A549 (cell line): ENCODE measurements around the gene CEBPG. TPM values are rescaled to one million over a fixed set of nuclear protein-coding genes. Genes with fewer than 3 reads are reported as not detected.

Experiments
- ATAC-seq, 2 experiments: fragments of 200-7000 bp in 1 of 2; fragments of >200 bp in 1 of 2; cut with Nextera tagmentation in 1 of 2; cut with Tn5 transposase in 1 of 2; 3 replicates each; pipeline versions ENCODE4 v1.8.0 to v1.9.1; 2018 to 2020; ENCODE audit warnings: mild to moderate bottlenecking in 1 of 2, moderate library complexity in 1 of 2
- CTCF ChIA-PET: fragments of 300-600 bp; sonication (Branson Sonifier 250); formaldehyde crosslinking; extraction: SDS; loops from one replicate; lab custom pipeline; 2021; ENCODE audit warnings: antibody characterized with exemption, inconsistent platforms; lab: Yijun Ruan, JAX
- POLR2A ChIA-PET: fragments of 350-600 bp; formaldehyde crosslinking; extraction: SDS; loops from one replicate; lab custom pipeline; 2021; ENCODE audit warnings: antibody characterized with exemption, inconsistent platforms; lab: Yijun Ruan, JAX
- DNase-seq, 2 experiments: peaks; one replicate each; pipeline versions ENCODE4 v3.0.0 to v3.0.0-alpha.2; 2011 to 2016; ENCODE audit warnings: low read depth in 1 of 2, low spot score in 1 of 2
- FAIRE-seq: peaks from 2 replicates; lab custom pipeline; 2011; peaks lifted over from hg19 to GRCh38; lab: Jason Lieb, UNC
- H3K27ac ChIP-seq, 2 experiments: fragments of >200 bp; sonication (Bioruptor Twin); formaldehyde crosslinking; 3 replicates each; pipeline ENCODE4 v1.5.1; 2016 to 2017
- H3K4me1 ChIP-seq: fragments of >200 bp; sonication (Bioruptor Twin); formaldehyde crosslinking; 3 replicates; pipeline ENCODE4 v1.6.1; 2016
- H3K4me2 ChIP-seq: fragments of >200 bp; sonication (Bioruptor Twin); formaldehyde crosslinking; 3 replicates; pipeline ENCODE4 v1.6.1; 2016
- H3K4me3 ChIP-seq: fragments of >200 bp; sonication (Bioruptor Twin); formaldehyde crosslinking; 3 replicates; pipeline ENCODE4 v1.5.1; 2016
- H3K9me3 ChIP-seq: fragments of >200 bp; sonication (Bioruptor Twin); formaldehyde crosslinking; 3 replicates; pipeline ENCODE4 v1.6.1; 2016
- CEBPB ChIP-seq, 2 experiments: fragments of >200 bp in 1 of 2; sonication (Bioruptor Twin) in 1 of 2; formaldehyde crosslinking in 1 of 2; IDR thresholded peaks; 2 replicates each; pipeline ENCODE4 v1.6.1; 2012 to 2016
- CHD4 ChIP-seq: fragments of 200-600 bp; sonication (generic); IDR thresholded peaks from 2 replicates; pipeline ENCODE4 v1.6.1; 2016; ENCODE audit warnings: antibody characterized with exemption, mild to moderate bottlenecking, borderline replicate concordance
- EHF ChIP-seq: fragments of 250-450 bp; sonication (Bioruptor Pico); IDR thresholded peaks from 2 replicates; pipeline ENCODE4 v1.5.0; 2020; ENCODE audit warnings: mild to moderate bottlenecking
- ELK1 ChIP-seq: fragments of 150-350 bp; IDR thresholded peaks from 2 replicates; pipeline ENCODE4 v1.6.1; 2014; ENCODE audit warnings: low read depth, mild to moderate bottlenecking, low read length
- ESRRA ChIP-seq: fragments of 150-350 bp; IDR thresholded peaks from 2 replicates; pipeline ENCODE4 v1.6.1; 2014; ENCODE audit warnings: mild to moderate bottlenecking, low read length, borderline replicate concordance
- HES2 ChIP-seq: fragments of >200 bp; sonication (Bioruptor Twin); formaldehyde crosslinking; IDR thresholded peaks from 2 replicates; pipeline ENCODE4 v1.6.1; 2016
- HOXB5 ChIP-seq: fragments of 250-450 bp; sonication (Bioruptor Pico); IDR thresholded peaks from 2 replicates; pipeline ENCODE4 v1.5.0; 2020; ENCODE audit warnings: mild to moderate bottlenecking, moderate library complexity
- KDM1A ChIP-seq: fragments of 200-600 bp; sonication (generic); IDR thresholded peaks from 2 replicates; pipeline ENCODE4 v1.6.1; 2016; ENCODE audit warnings: low read depth, mild to moderate bottlenecking
- NFE2L2 ChIP-seq: fragments of 150-350 bp; conservative IDR thresholded peaks from 2 replicates; pipeline ENCODE4 v1.6.1; 2014; ENCODE audit warnings: low read length
- REST ChIP-seq: fragments of 200-600 bp; sonication (generic); IDR thresholded peaks from 2 replicates; pipeline ENCODE4 v1.6.1; 2016; ENCODE audit warnings: antibody characterized with exemption, mild to moderate bottlenecking, moderate library complexity
- RNF2 ChIP-seq: fragments of 200-600 bp; sonication (generic); IDR thresholded peaks from 2 replicates; pipeline ENCODE4 v1.6.1; 2016; ENCODE audit warnings: low read depth, mild to moderate bottlenecking, antibody characterized with exemption, moderate library complexity, borderline replicate concordance
- SMC3 ChIP-seq: fragments of >200 bp; sonication (Bioruptor Twin); formaldehyde crosslinking; IDR thresholded peaks from 3 replicates; pipeline ENCODE4 v1.6.1; 2018; ENCODE audit warnings: inconsistent platforms
- SREBF2 ChIP-seq: fragments of 450-650 bp; IDR thresholded peaks from 2 replicates; pipeline ENCODE4 v1.6.1; 2014; ENCODE audit warnings: mild to moderate bottlenecking, moderate library complexity
- TP53 ChIP-seq: fragments of 250-450 bp; sonication (Bioruptor Pico); IDR thresholded peaks from 2 replicates; pipeline ENCODE4 v1.5.0; 2021; ENCODE audit warnings: mild to moderate bottlenecking, moderate library complexity
- USF2 ChIP-seq: fragments of 450-650 bp; IDR thresholded peaks from 2 replicates; pipeline ENCODE4 v1.6.1; 2014; ENCODE audit warnings: antibody characterized with exemption
- ZSCAN20 ChIP-seq: fragments of 250-450 bp; sonication (Bioruptor Pico); IDR thresholded peaks from 2 replicates; pipeline ENCODE4 v1.8.0; 2022; ENCODE audit warnings: mild to moderate bottlenecking, moderate library complexity
- WGBS: methylation state at CpG from one replicate; pipeline ENCODE4 v1.1.6; 2017; ENCODE audit errors: missing lambda C conversion rate; 5-methylcytosine and 5-hydroxymethylcytosine counted together
- polyA plus RNA-seq, 4 experiments: library from polyadenylated mRNA; depleted of rRNA in 3 of 4; stranded (reverse); fragments of >200 nt; fragmentation: RNase III in 1 of 4; extraction: RNeasy Plus Mini Kit Qiagen cat#74134 plus additional on column Dnase treatment in 1 of 4; gene quantifications; 2 replicates in 3 of 4; 3 replicates in 1 of 4; pipeline ENCODE4 v1.2.3, GENCODE V29; 2011 to 2017
- TF ChIP-seq, protein P1 (sequence below): fragments of >200 bp; sonication (Bioruptor Twin); formaldehyde crosslinking; IDR thresholded peaks from 3 replicates; pipeline ENCODE4 v1.5.1; 2016

The CEBPG gene
- polyA plus RNA-seq, 2 of the 4 experiments (the other 2 are of a cell fraction) = 34.3 to 138 TPM

DNA sequence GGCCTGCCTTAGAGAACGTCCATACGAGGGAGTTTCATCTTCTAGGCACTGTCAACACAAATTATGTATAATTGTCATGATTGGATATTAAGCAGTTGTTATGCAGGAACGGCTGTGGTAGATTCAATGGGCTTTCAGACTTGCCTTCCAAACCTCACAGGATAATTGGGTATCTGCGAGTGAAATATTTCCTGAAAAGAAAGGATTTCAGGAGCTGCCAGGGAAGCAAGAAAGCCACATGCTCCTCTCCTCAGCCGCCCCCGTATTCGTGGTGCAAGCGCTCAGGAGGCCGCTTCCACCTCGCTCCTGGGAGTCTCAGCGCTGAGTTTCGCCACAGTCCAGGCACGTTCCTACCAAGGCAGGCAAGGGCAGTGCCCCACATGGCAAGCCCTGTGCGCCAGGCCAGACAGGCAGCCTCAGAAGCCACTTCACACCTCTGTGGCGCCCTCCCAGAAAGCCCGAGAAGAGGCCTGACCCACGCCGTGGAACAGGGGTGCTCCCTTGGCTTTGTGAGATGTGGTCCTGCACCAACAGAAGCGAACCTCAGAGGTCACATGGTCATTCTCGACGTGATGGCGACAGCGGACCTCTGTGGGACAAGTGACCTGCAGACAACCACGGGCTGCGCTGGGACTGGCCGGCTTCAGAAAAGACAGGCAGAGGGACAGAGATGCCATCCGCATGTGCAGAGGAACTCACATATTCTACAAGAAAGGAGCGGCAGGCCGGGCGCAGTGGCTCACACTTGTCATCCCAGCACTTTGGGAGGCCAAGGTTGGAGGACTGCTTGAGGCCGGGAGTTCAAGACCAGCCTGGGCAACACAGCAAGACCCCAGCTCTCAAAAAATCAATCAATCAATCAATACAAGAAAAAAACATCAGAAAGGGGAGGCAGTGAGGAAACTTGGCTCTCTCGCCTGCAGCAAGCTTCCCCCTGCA is 41.4 kb downstream of the CEBPG start:
- POLR2A ChIA-PET = no interaction called here

More for the DNA sequence above, 41.4 kb downstream of the CEBPG start:
- DNase-seq (no peak), FAIRE-seq (no peak), ATAC-seq (no peak)
- WGBS = 81% methylated on average over 32 of the region's 32 CpGs
- H3K27ac ChIP-seq = no peak overlapping the region
- CTCF ChIA-PET = interaction anchor here (0.9 to 35.6 kb wide), 38 partner anchors 15 to 729 kb away, joined by 3 to 1493 read pairs (median 5); partner anchors contain the start of gene CEBPA
- H3K4me3 ChIP-seq = no peak overlapping the region
- H3K4me1 ChIP-seq = no peaks in the 10 kb centered on the region
- TF ChIP-seq CEBPB (IDR thresholded peaks at IDR 0.05) (no peak), CHD4 (no peak), ZSCAN20 (CRISPR knock-in tag) (no peak), RNF2 (no peak), TP53 (no peak), NFE2L2 (no peak), ELK1 (no peak), REST (no peak), SREBF2 (no peak), KDM1A (no peak), USF2 (no peak), EHF (CRISPR knock-in tag) (no peak), HOXB5 (CRISPR knock-in tag) (no peak), HES2 (no peak), ESRRA (no peak), SMC3 (no peak)
- TF ChIP-seq, protein P1, sequence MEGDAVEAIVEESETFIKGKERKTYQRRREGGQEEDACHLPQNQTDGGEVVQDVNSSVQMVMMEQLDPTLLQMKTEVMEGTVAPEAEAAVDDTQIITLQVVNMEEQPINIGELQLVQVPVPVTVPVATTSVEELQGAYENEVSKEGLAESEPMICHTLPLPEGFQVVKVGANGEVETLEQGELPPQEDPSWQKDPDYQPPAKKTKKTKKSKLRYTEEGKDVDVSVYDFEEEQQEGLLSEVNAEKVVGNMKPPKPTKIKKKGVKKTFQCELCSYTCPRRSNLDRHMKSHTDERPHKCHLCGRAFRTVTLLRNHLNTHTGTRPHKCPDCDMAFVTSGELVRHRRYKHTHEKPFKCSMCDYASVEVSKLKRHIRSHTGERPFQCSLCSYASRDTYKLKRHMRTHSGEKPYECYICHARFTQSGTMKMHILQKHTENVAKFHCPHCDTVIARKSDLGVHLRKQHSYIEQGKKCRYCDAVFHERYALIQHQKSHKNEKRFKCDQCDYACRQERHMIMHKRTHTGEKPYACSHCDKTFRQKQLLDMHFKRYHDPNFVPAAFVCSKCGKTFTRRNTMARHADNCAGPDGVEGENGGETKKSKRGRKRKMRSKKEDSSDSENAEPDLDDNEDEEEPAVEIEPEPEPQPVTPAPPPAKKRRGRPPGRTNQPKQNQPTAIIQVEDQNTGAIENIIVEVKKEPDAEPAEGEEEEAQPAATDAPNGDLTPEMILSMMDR = no peak
- no peak overlapping the region for H3K4me2 ChIP-seq
- no peaks in the 10 kb centered on the region for H3K9me3 ChIP-seq
